ENCODE data around the gene NHLRC4.

Gene NHLRC4

DNA sequence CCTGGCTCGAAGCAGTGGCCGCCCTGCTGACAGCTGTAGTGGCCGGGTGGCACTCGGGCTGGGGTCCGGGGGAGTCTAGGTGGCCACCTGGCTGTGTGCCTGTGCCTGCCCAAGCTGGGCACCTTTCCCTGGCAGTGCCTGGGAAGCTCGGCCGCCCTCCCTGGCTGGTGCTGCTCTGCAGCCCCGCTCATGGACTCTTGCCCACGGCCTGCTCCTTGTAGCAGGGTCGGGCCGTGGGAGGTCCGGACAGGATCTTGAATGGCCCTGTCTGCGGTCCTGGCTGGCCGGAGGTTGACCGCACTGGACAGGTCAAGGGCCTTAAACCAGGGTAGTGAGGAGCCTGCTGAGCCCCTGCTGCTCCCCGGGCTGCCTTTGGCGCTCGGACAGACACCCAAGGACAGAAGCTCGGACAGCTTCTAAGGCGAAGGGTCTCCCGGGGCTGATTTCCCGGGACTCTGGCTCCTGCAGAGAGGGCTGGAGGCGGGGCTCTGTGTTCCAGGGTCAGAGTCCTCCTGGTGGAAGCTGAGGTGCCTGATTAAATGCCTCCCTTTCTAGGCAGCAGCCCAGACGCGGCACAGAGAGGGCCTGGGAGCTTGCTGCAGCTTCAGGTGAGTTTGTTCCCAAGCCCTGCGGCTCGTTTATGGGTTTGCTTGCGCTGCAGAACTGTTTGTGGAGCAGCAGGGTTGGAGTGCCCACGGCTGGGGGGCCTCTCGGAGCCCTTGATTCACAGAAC, 33.2 kb upstream of the NHLRC4 start:
- H3K36me3 ChIP-seq (ENCODE audit: control insufficient read depth, insufficient read depth, low read length) = peaks cover 39% of the 10 kb centered on the region
- peaks cover 15% of the 10 kb centered on the region for H3K4me1 ChIP-seq (ENCODE audit: control insufficient read depth, insufficient read depth, low read length, poor library complexity, severe bottlenecking)
- H3K4me3 ChIP-seq (ENCODE audit: extremely low read depth, insufficient read depth, low read length, poor library complexity, severe bottlenecking) = no peak overlapping the region
- H3K9me3 ChIP-seq (ENCODE audit: control insufficient read depth, low read length) = no peaks in the 10 kb centered on the region
- no peak overlapping the region for H3K27ac ChIP-seq (ENCODE audit: low read depth, low read length, severe bottlenecking)
- WGBS, 2 experiments (ENCODE audit: insufficient coverage in 2 of 2) = 80 to 86% methylated on average over 28 to 30 of the region's 30 CpGs

DNA sequence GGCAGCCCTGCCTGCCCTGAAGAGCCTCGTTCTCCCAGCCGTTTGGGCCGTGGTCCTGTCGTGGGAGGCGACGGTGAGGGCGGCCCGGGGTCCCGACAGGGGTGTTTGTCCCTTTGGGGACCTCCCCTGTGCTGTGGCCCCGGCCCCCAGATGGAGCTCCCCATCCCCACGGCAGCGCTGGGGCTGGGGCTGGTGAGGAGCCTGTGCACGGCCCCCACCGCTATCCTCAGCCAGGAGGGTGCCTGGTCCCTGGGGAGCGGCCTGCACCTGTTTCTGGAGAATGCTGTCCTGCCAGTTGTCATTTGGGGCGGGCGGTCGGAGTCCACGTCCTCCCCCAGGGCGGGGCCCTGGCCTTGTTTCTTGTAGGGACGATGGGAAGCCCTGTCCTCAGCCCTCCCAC, 32.7 kb upstream of the NHLRC4 start:
- H3K27ac ChIP-seq (ENCODE audit: low read depth, low read length, severe bottlenecking) = no peak overlapping the region

DNA sequence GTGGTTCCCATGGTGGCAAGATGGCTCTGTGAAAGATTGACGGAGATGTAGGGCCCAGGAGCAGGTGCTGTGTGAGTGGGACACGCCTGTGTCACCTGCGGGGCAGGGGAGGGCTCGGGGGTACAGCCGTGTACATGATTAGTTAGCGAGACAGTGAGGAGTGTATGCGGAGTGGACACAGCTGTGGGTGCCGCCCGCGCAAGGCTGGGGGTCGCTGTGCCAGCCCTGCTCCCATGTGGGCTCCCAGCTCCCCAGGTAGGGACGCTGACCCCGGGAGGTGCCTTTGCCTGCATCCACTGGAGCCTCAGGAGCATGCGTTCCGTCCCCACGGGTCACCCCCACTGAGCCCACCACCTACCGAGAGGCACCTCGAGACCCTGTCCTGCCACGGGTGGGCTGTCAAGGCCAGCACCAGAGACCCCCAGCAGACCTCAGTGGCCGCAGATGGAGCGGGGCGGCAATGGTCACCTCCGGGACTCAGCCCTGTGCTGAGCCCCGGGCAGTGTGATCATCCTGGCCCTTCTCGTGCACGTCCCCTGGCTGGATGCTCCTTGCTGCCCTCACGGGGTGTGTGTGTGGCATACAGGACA, 31.9 kb upstream of the NHLRC4 start:
- H3K36me3 ChIP-seq (ENCODE audit: control insufficient read depth, insufficient read depth, low read length) = peaks cover 38% of the 10 kb centered on the region
- WGBS, 2 experiments (ENCODE audit: insufficient coverage in 2 of 2) = 95 to 96% methylated on average over 23 to 26 of the region's 27 CpGs
- peaks cover 23% of the 10 kb centered on the region for H3K4me1 ChIP-seq (ENCODE audit: control insufficient read depth, insufficient read depth, low read length, poor library complexity, severe bottlenecking)
- no peaks in the 10 kb centered on the region for H3K9me3 ChIP-seq (ENCODE audit: control insufficient read depth, low read length)
- no peak overlapping the region for H3K4me3 ChIP-seq (ENCODE audit: extremely low read depth, insufficient read depth, low read length, poor library complexity, severe bottlenecking)
- no peak overlapping the region for H3K27ac ChIP-seq (ENCODE audit: low read depth, low read length, severe bottlenecking)

More for the DNA sequence above, 32.7 kb upstream of the NHLRC4 start:
- Histone ChIP-seq H3K4me1 (ENCODE audit: control insufficient read depth, insufficient read depth, low read length, poor library complexity, severe bottlenecking) (peaks cover 15% of the 10 kb centered on the region), H3K36me3 (ENCODE audit: control insufficient read depth, insufficient read depth, low read length) (peaks cover 41% of the 10 kb centered on the region), H3K9me3 (ENCODE audit: control insufficient read depth, low read length) (no peaks in the 10 kb centered on the region), H3K4me3 (ENCODE audit: extremely low read depth, insufficient read depth, low read length, poor library complexity, severe bottlenecking) (no peak overlapping the region)
- 92 to 97% methylated on average over 18 to 21 of the region's 21 CpGs for WGBS, 2 experiments (ENCODE audit: insufficient coverage in 2 of 2)

DNA sequence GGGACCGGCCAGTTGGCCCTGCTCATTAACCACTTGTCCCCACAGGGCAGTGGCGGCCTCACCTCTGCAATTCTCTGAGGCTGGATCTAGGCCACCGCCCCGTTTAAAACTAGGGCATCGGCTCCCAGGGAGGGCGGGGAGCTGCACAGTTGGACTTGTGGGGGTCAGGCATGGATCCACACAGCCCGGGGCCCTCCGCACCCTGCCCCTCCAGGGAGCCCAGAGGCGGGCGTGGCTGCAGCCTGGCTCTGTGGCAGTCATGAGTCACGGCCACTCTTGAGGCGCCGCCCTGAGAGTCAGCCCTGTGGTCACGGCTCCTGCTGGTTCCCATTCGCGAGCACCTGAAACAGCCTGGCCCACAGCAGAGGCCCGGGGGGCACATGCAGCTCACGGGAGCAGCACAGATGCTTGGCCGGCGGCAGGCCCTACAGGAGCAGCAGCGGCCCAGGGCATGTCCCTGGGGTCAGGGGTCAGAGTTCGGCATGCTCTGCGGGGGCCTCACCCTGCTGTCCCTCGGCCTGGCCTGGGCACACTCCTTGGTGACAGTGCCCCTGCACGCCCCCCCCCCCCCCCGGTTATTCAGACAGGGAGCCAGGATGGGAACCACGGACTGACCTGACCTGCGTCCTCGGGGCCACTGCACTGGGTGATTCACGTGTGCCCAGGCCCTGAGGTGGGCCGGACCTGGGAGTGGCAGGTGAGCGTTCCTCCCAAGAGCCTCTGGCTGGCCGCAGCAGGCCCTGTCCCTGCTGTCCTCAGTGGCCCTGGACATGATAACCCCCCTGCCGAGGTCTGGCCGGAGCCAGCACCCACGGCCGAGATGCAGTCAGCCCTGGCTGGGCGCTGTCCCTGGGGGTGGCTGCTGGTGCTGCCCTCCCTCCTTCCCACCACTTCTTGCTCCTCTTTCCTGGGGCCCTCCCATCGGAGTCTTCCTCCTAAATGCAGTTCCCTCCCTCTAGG, 31.1 kb upstream of the NHLRC4 start:
- Histone ChIP-seq H3K9me3 (ENCODE audit: control insufficient read depth, low read length) (no peaks in the 10 kb centered on the region), H3K36me3 (ENCODE audit: control insufficient read depth, insufficient read depth, low read length) (peaks cover 36% of the 10 kb centered on the region), H3K27ac (ENCODE audit: low read depth, low read length, severe bottlenecking) (no peak overlapping the region), H3K4me1 (ENCODE audit: control insufficient read depth, insufficient read depth, low read length, poor library complexity, severe bottlenecking) (peaks cover 26% of the 10 kb centered on the region), H3K4me3 (ENCODE audit: extremely low read depth, insufficient read depth, low read length, poor library complexity, severe bottlenecking) (no peak overlapping the region)
- 94 to 95% methylated on average over 34 to 37 of the region's 39 CpGs for WGBS, 2 experiments (ENCODE audit: insufficient coverage in 2 of 2)

DNA sequence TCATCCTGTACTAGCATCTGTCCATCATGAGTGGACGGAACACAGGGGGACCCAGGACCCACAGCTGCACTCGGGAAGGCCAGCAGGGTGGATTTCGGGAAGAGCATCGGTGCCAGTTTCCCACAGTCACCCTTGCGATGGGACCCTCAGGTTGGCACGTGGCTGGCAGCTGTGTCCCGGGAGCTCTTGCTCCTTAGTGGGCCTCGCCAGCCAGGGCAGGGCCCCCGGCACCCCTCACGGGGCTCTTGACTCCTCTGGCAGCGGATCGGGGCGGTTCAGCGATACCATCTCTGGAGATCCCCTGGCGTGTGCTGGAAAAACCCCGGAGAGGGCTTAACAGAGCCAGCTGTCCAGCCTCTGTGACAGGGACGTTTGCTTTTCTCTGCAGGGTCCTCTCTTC, 30.1 kb upstream of the NHLRC4 start:
- H3K9me3 ChIP-seq (ENCODE audit: control insufficient read depth, low read length) = no peaks in the 10 kb centered on the region
- H3K27ac ChIP-seq (ENCODE audit: low read depth, low read length, severe bottlenecking) = no peak overlapping the region
- WGBS, 2 experiments (ENCODE audit: insufficient coverage in 2 of 2) = 95 to 98% methylated on average over 17 of the region's 17 CpGs
- peaks cover 26% of the 10 kb centered on the region for H3K4me1 ChIP-seq (ENCODE audit: control insufficient read depth, insufficient read depth, low read length, poor library complexity, severe bottlenecking)
- H3K4me3 ChIP-seq (ENCODE audit: extremely low read depth, insufficient read depth, low read length, poor library complexity, severe bottlenecking) = no peak overlapping the region
- peaks cover 40% of the 10 kb centered on the region for H3K36me3 ChIP-seq (ENCODE audit: control insufficient read depth, insufficient read depth, low read length)

DNA sequence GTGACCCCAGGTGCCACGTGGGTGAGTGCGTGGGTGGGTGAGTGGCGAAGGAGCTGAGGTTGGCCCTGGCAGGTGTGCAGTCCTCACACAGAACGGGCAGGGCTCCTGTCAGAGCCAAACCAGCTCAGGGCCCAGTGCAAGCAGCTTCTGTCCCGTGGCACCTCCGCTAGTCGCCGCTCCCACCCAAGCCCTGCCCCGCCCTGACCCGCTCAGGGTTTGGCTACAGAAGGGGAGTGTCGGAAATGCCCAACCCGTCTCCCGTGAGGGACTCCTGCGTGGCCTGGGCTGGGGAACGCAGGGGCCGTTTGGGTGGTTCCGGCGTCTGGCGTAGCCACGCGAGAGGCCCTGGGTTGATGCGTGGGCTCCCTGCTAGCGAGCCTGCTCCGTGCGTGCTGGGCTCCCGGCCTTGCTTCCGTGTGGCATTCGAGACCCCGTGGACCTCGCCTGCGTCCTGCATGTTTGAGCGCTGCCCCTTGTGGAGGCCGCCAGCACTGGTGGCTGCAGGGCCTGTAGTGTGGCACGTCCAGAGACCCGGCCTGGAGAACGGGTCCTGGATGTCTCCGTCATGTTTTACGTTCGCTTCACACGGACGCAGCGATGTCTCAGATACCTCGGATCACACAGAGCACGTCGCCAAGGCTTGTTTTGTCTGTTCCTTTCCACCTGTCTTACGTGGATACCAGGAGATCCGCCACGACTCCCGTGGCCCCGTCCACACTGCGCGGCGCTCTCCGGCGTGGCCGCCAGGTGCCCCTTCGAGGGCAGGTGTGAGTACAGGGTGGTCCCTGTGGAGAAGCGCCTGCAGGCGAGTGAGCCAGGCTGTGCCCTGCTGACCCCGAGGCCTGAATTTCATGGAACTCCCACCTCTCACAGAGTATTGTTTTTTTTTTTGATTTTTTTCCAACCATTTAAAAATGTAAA, 29.1 kb upstream of the NHLRC4 start:
- peaks cover 26% of the 10 kb centered on the region for H3K4me1 ChIP-seq (ENCODE audit: control insufficient read depth, insufficient read depth, low read length, poor library complexity, severe bottlenecking)
- H3K9me3 ChIP-seq (ENCODE audit: control insufficient read depth, low read length) = no peaks in the 10 kb centered on the region
- no peak overlapping the region for H3K27ac ChIP-seq (ENCODE audit: low read depth, low read length, severe bottlenecking)
- H3K36me3 ChIP-seq (ENCODE audit: control insufficient read depth, insufficient read depth, low read length) = peaks cover 48% of the 10 kb centered on the region
- no peak overlapping the region for H3K4me3 ChIP-seq (ENCODE audit: extremely low read depth, insufficient read depth, low read length, poor library complexity, severe bottlenecking)
- 95 to 96% methylated on average over 52 to 56 of the region's 60 CpGs for WGBS, 2 experiments (ENCODE audit: insufficient coverage in 2 of 2)

DNA sequence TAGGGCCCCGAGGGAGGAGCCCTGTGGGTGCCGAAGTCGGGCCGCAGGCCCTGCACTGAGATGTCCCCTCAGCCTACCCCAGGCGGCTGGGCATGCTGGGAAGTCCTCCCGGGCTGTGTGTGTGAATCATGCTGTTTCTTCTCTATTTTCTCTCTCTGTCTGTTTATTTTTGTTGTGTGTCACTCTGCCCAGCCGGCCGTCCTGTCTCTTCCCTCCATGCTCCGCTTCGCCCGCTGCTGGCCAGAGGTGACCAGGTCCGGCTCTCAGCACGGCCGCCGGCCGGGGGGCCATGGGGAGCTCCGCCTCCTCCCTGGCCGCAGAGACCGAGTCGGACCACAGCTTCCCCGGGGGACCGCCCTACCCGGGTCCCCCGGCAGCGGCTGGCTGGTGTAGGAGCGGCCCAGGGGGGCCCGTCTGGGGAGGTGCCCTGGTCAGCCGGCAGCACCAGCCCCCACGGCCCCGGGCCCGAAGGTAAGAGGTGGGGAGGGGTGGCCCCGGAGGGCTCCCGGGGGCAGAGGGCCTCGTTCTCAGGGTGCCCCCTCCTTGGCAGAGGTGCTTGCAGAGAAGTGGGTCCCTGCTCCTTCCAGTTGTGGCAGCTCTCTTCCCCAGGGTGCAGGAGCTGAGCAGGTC, 26.8 kb upstream of the NHLRC4 start:
- Histone ChIP-seq H3K9me3 (ENCODE audit: control insufficient read depth, low read length) (no peaks in the 10 kb centered on the region), H3K4me1 (ENCODE audit: control insufficient read depth, insufficient read depth, low read length, poor library complexity, severe bottlenecking) (peaks cover 16% of the 10 kb centered on the region), H3K36me3 (ENCODE audit: control insufficient read depth, insufficient read depth, low read length) (peaks cover 49% of the 10 kb centered on the region), H3K27ac (ENCODE audit: low read depth, low read length, severe bottlenecking) (no peak overlapping the region), H3K4me3 (ENCODE audit: extremely low read depth, insufficient read depth, low read length, poor library complexity, severe bottlenecking) (no peak overlapping the region)
- WGBS, 2 experiments (ENCODE audit: insufficient coverage in 2 of 2) = 94 to 97% methylated on average over 19 to 28 of the region's 34 CpGs

DNA sequence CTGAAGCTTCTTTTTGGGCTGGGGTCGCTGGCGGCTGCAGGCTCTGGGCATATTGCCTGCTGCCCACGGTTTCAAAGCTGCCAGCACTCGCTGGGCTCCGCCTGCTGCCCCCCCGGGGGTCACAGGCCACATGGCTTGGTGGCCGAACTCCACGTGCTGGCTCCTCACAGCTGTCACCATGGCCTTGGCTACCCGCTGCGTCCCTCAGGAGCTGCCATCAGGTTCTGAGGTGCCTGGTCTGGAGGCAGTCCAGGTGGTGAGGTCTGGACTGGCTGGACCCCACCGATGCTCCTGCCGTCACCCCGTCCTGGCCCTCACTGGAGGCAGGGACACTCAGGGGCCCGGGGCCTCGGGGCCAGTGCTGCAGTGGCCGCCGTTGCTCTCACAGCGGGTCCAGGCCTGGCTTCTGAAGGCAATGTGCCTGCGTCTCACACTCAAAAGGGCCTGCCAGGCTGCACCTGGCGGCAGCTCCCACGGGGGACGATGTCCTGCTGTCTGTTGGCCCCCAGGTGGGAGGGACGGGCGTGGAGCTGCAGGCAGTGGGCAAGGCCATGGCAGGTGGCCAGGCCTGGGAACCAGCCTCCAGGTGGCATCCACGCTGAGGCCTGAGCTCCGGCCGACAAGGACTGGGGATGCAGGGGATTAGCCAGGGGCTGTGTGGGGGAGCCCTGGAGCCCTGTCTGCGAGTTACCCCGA, 26.0 kb upstream of the NHLRC4 start:
- 94 to 96% methylated on average over 24 to 28 of the region's 29 CpGs for WGBS, 2 experiments (ENCODE audit: insufficient coverage in 2 of 2)

GRCh38 chr16:543301-544164, 23.3 kb upstream of the NHLRC4 start:
- peaks cover 35% of the 10 kb centered on the region for H3K36me3 ChIP-seq (ENCODE audit: control insufficient read depth, insufficient read depth, low read length)
- WGBS, 2 experiments (ENCODE audit: insufficient coverage in 2 of 2) = 95 to 97% methylated on average over 49 to 51 of the region's 51 CpGs
- peaks cover 10% of the 10 kb centered on the region for H3K4me1 ChIP-seq (ENCODE audit: control insufficient read depth, insufficient read depth, low read length, poor library complexity, severe bottlenecking)
- no peak overlapping the region for H3K27ac ChIP-seq (ENCODE audit: low read depth, low read length, severe bottlenecking)
- H3K9me3 ChIP-seq (ENCODE audit: control insufficient read depth, low read length) = no peaks in the 10 kb centered on the region
- H3K4me3 ChIP-seq (ENCODE audit: extremely low read depth, insufficient read depth, low read length, poor library complexity, severe bottlenecking) = no peak overlapping the region

More for the DNA sequence above, 26.0 kb upstream of the NHLRC4 start:
- peaks cover 10% of the 10 kb centered on the region for H3K4me1 ChIP-seq (ENCODE audit: control insufficient read depth, insufficient read depth, low read length, poor library complexity, severe bottlenecking)
- no peak overlapping the region for H3K27ac ChIP-seq (ENCODE audit: low read depth, low read length, severe bottlenecking)
- H3K4me3 ChIP-seq (ENCODE audit: extremely low read depth, insufficient read depth, low read length, poor library complexity, severe bottlenecking) = no peak overlapping the region
- H3K9me3 ChIP-seq (ENCODE audit: control insufficient read depth, low read length) = no peaks in the 10 kb centered on the region
- H3K36me3 ChIP-seq (ENCODE audit: control insufficient read depth, insufficient read depth, low read length) = peaks cover 49% of the 10 kb centered on the region

Measured in mesodermal cell (in vitro differentiated cells).